HuH-7.5 (cell line): ENCODE data around the gene LTA4H.
"Not testable (repeated sequence)": the region's sequence is repeated elsewhere in the genome, so short reads cannot be mapped to it uniquely, and the experiment has no call there.

Source experiments
- DNase-seq: peaks from one replicate; pipeline ENCODE4 v3.0.0; 2011; ENCODE audit warnings: low spot score

Gene LTA4H

GRCh38 chr12:95990136-95990535 lies 45.3 kb downstream of the LTA4H start:
- no peak for DNase-seq

GRCh38 chr12:95989504-95990123 lies 45.8 kb downstream of the LTA4H start:
- DNase-seq = no peak

GRCh38 chr12:95988506-95989275 lies 46.7 kb downstream of the LTA4H start:
- DNase-seq = no peak

GRCh38 chr12:95986635-95987570 lies 48.5 kb downstream of the LTA4H start:
- no peak for DNase-seq

GRCh38 chr12:95984682-95985081 lies 50.7 kb downstream of the LTA4H start:
- DNase-seq = no peak

- DNase-seq = no peak
Measured at GRCh38 chr12:95982602-95983001, 52.8 kb downstream of the LTA4H start.

- no peak for DNase-seq
Measured at GRCh38 chr12:95980437-95980836, 55.0 kb downstream of the LTA4H start.

- no peak for DNase-seq
Measured at GRCh38 chr12:95978774-95979173, 56.6 kb downstream of the LTA4H start.

GRCh38 chr12:95978351-95978750 lies 57.0 kb downstream of the LTA4H start:
- no peak for DNase-seq

- DNase-seq = no peak
Measured at GRCh38 chr12:95977764-95978305, 57.6 kb downstream of the LTA4H start.

GRCh38 chr12:95976416-95976832 lies 59.0 kb downstream of the LTA4H start:
- DNase-seq = no peak

- no peak for DNase-seq
Measured at GRCh38 chr12:95975491-95975890, 59.9 kb downstream of the LTA4H start.

GRCh38 chr12:95974358-95974757 lies 61.0 kb downstream of the LTA4H start:
- peak; percentile 33 for DNase-seq

GRCh38 chr12:95972832-95973456 lies 62.4 kb downstream of the LTA4H start:
- DNase-seq = peak; percentile 40

GRCh38 chr12:95970905-95971304 lies 64.5 kb downstream of the LTA4H start:
- DNase-seq = no peak

- DNase-seq = not testable (repeated sequence)
Measured at GRCh38 chr12:95969116-95969515, 66.3 kb downstream of the LTA4H start.

GRCh38 chr12:95967301-95967700 lies 68.1 kb downstream of the LTA4H start:
- DNase-seq = no peak

GRCh38 chr12:95966287-95966870 lies 69.0 kb downstream of the LTA4H start:
- DNase-seq = peak; percentile 59

- DNase-seq = no peak
Measured at GRCh38 chr12:95963096-95963495, 72.3 kb downstream of the LTA4H start.

GRCh38 chr12:95962222-95962621 lies 73.2 kb downstream of the LTA4H start:
- DNase-seq = no peak

- no peak for DNase-seq
Measured at GRCh38 chr12:95960241-95960640, 75.1 kb downstream of the LTA4H start.
